ENCODE results near the gene MUL1.

- TF ChIP-seq CTCF (conservative IDR thresholded peaks at IDR 0.05; ENCODE audit: low read length) (no peak), EZH2phosphoT487 (IDR thresholded peaks at IDR 0.05; ENCODE audit: borderline replicate concordance) (no peak)
Measured at GRCh38 chr1:20495661-20496060, 12.3 kb downstream of the MUL1 start.

Measured in Loucy (cell line).